ENCODE data around the gene BEST1.

GRCh38 chr11:61910187-61911127 lies 39.7 kb upstream of the BEST1 start:
- TF ChIP-seq CTCF (conservative IDR thresholded peaks at IDR 0.05 in 1 of 2, IDR thresholded peaks at IDR 0.05 in 1 of 2; ENCODE audit: low read depth in 1 of 2, low read length in 2 of 2) = no peak
- TF ChIP-seq EZH2 (IDR thresholded peaks at IDR 0.05; ENCODE audit: low read length, missing control alignments) = no peak
